PC-3 (cell line): Measurements from ENCODE around the gene BCAR1.

ENCODE experiments used
- EZH2 ChIP-seq: fragments of 300-600 bp; sonication (generic); IDR thresholded peaks from one replicate; pipeline ENCODE4 v1.6.1; 2017; ENCODE audit warnings: antibody characterized with exemption, mild to moderate bottlenecking, low read length; ENCODE audit not compliant: unreplicated experiment
- TF ChIP-seq, protein P1 (sequence below): fragments of 300-600 bp; sonication (generic); conservative IDR thresholded peaks from 2 replicates; pipeline ENCODE4 v1.5.1; 2017; ENCODE audit warnings: antibody characterized with exemption, low read depth, mild to moderate bottlenecking, low read length

DNA sequence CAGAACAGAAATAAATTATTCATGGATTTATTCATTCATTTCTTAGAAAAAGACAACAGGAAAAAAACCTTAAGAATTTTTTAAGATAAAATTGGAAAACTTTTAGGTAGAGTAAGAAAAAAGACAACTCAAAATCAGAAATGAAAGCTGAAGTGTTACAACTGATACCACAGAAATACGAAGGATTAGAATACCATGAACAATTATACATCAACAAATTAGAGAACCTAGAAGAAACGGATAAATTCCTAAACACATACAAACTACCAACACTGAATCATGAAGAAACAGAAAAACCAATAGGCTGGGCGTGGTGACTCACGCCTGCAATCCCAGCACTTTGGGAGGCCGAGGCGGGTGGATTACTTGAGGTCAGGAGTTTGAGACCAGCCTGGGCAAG is 72.2 kb downstream of the BCAR1 start:
- TF ChIP-seq, protein P1, sequence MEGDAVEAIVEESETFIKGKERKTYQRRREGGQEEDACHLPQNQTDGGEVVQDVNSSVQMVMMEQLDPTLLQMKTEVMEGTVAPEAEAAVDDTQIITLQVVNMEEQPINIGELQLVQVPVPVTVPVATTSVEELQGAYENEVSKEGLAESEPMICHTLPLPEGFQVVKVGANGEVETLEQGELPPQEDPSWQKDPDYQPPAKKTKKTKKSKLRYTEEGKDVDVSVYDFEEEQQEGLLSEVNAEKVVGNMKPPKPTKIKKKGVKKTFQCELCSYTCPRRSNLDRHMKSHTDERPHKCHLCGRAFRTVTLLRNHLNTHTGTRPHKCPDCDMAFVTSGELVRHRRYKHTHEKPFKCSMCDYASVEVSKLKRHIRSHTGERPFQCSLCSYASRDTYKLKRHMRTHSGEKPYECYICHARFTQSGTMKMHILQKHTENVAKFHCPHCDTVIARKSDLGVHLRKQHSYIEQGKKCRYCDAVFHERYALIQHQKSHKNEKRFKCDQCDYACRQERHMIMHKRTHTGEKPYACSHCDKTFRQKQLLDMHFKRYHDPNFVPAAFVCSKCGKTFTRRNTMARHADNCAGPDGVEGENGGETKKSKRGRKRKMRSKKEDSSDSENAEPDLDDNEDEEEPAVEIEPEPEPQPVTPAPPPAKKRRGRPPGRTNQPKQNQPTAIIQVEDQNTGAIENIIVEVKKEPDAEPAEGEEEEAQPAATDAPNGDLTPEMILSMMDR, result no peak
- TF ChIP-seq EZH2, result no peak
